Vagina (tissue), 2 donors: Measurements from ENCODE around the gene APOL1. TPM values are rescaled to one million over a fixed set of nuclear protein-coding genes. Genes with fewer than 3 reads are reported as not detected.
"Not testable (repeated sequence)": the region's sequence is repeated elsewhere in the genome, so short reads cannot be mapped to it uniquely, and the experiment has no call there.

Experiments
- DNase-seq, 2 donors: peaks; one replicate each; pipeline ENCODE4 v3.0.0-alpha.2; 2017; ENCODE audit errors: extremely low spot score in 2 of 2
- H3K27ac ChIP-seq: fragments of 200-600 bp; sonication (generic); one replicate; pipeline ENCODE4 v1.5.1; 2019
- H3K27me3 ChIP-seq: fragments of 200-600 bp; sonication (generic); one replicate; pipeline ENCODE4 v1.5.1; 2019
- H3K36me3 ChIP-seq, 2 donors: fragments of 200-600 bp; sonication (generic); one replicate each; pipeline ENCODE4 v1.5.1; 2017 to 2019
- H3K4me1 ChIP-seq: fragments of 200-600 bp; sonication (generic); one replicate; pipeline ENCODE4 v1.5.1; 2019
- H3K4me3 ChIP-seq, 2 donors: fragments of 200-600 bp; sonication (generic); 1 replicate in 1 of 2; 2 replicates in 1 of 2; pipeline ENCODE4 v1.5.1; 2016 to 2019
- H3K9me3 ChIP-seq: fragments of 200-600 bp; sonication (generic); one replicate; pipeline ENCODE4 v1.5.1; 2019
- POLR2A ChIP-seq, 2 donors: fragments of 450-650 bp; IDR thresholded peaks; one replicate each; pipeline ENCODE4 v1.6.1; 2017; ENCODE audit warnings: antibody characterized with exemption in 2 of 2, mild to moderate bottlenecking in 2 of 2, moderate library complexity in 2 of 2
- POLR2AphosphoS5 ChIP-seq, 2 donors: sonication (generic); formaldehyde crosslinking; IDR thresholded peaks; one replicate each; pipeline ENCODE4 v1.9.0; 2017; ENCODE audit warnings: antibody characterized with exemption in 2 of 2, mild to moderate bottlenecking in 2 of 2, low read depth in 1 of 2; ENCODE audit not compliant: insufficient read depth in 1 of 2
- intact Hi-C: fragments of 100-400 bp; cut with DNase I; formaldehyde crosslinking; loops from one replicate; pipeline ENCODE4 v1.15.1; 2023
- total RNA-seq: library from RNA; depleted of rRNA; stranded (reverse); fragments of >200 nt; gene quantifications from one replicate; pipeline ENCODE4 v1.2.3, GENCODE V29; 2016
- TF ChIP-seq, protein P1 (sequence below), 3 experiments: fragments of 450-650 bp in 2 of 3; fragments of 200-600 bp in 1 of 3; sonication (generic) in 1 of 3; IDR thresholded peaks; one replicate each; pipeline ENCODE4 v1.5.1; 2017 to 2019; ENCODE audit warnings: antibody characterized with exemption in 3 of 3, mild to moderate bottlenecking in 2 of 3, moderate library complexity in 2 of 3

Gene APOL1
- total RNA-seq, 1 donor from 2014 or later = 28.5 TPM

DNA sequence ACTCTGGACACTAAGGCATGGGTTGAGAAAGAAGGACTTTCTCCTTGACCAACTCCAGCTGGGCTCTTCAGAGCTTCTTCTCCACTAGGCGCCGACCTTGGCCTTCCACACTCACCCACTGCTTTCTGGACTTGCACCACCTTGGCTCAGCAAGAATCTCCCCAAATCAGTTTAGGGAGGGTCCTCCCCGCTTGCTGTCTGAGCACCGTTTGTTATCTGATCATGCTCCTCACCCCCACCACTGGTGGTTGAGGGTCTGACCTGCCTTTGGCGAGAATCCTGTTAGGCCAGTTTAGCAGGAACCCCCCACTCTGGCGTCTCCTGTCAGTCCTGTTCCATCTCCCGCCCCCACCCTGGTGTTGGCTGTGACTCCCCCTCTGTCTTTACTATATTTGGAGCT, 24.0 kb upstream of the APOL1 start:
- DNase-seq = peak; percentile 70 to 75
- no peak for TF ChIP-seq POLR2A (IDR thresholded peaks at IDR 0.05)
- no peak for TF ChIP-seq POLR2AphosphoS5 (IDR thresholded peaks at IDR 0.05; ENCODE audit: insufficient read depth in 1 of 2, low read depth in 1 of 2)
- TF ChIP-seq, protein P1, sequence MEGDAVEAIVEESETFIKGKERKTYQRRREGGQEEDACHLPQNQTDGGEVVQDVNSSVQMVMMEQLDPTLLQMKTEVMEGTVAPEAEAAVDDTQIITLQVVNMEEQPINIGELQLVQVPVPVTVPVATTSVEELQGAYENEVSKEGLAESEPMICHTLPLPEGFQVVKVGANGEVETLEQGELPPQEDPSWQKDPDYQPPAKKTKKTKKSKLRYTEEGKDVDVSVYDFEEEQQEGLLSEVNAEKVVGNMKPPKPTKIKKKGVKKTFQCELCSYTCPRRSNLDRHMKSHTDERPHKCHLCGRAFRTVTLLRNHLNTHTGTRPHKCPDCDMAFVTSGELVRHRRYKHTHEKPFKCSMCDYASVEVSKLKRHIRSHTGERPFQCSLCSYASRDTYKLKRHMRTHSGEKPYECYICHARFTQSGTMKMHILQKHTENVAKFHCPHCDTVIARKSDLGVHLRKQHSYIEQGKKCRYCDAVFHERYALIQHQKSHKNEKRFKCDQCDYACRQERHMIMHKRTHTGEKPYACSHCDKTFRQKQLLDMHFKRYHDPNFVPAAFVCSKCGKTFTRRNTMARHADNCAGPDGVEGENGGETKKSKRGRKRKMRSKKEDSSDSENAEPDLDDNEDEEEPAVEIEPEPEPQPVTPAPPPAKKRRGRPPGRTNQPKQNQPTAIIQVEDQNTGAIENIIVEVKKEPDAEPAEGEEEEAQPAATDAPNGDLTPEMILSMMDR (IDR thresholded peaks at IDR 0.05) = no peak
- Histone ChIP-seq H3K27ac (no peak overlapping the region), H3K27me3 (no peaks in the 10 kb centered on the region), H3K4me1 (no peaks in the 10 kb centered on the region), H3K36me3 (peaks cover 0 to 57% of the 10 kb centered on the region in 2 donors), H3K9me3 (no peaks in the 10 kb centered on the region), H3K4me3 (no peak overlapping the region)
- intact Hi-C loops = no loop called here

DNA sequence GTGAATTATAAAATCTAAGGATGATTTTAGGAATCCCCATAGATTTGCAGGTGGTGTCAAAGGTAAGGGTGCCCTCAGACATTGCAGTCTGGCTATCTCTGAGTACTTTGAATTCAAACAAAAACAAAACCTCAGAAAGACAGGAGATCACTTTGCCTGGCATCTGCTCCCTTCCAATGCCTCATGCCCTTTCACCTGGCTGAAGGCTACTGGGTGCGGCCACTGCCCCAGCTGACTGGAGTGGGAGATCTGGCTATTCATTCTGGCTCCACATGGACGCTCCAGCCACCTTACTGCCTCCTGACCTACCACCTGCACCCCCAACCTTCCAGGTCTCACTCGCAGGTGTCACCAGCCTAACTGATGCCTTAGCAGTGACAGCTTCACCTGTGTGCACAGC, 23.3 kb upstream of the APOL1 start:
- H3K4me3 ChIP-seq, H3K27ac ChIP-seq, H3K9me3 ChIP-seq, H3K4me1 ChIP-seq, H3K27me3 ChIP-seq, intact Hi-C loops: not testable (repeated sequence)
- H3K36me3 ChIP-seq = peaks cover 0 to 57% of the 10 kb centered on the region in 2 donors
- DNase-seq = peak in 1 of 2 donors; percentile 2

DNA sequence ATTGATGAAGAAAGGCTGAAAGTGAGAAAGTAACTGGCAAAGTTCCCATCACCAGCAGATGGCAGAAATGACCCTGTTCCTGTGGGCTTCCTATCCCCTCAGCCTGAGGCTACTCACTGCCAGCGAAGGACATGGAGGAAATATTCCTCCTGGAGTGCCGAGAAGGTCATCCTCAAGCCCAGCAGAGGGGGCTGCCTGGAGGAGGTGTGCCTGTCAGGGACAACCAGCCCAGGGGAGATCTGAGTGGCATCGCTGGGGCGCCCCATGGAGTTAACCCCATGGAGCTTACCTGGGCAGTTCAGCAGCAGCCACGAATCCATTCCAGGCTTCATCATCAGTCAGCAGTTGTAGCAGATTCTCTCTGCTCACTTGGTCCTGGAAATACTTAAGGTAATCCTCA, 21.9 kb upstream of the APOL1 start:
- DNase-seq = peak; percentile 40 to 74
- peaks cover 0 to 57% of the 10 kb centered on the region in 2 donors for H3K36me3 ChIP-seq
- intact Hi-C loops, H3K4me3 ChIP-seq, H3K27me3 ChIP-seq, H3K9me3 ChIP-seq, H3K27ac ChIP-seq: not testable (repeated sequence)
- peaks cover 13% of the 10 kb centered on the region for H3K4me1 ChIP-seq

DNA sequence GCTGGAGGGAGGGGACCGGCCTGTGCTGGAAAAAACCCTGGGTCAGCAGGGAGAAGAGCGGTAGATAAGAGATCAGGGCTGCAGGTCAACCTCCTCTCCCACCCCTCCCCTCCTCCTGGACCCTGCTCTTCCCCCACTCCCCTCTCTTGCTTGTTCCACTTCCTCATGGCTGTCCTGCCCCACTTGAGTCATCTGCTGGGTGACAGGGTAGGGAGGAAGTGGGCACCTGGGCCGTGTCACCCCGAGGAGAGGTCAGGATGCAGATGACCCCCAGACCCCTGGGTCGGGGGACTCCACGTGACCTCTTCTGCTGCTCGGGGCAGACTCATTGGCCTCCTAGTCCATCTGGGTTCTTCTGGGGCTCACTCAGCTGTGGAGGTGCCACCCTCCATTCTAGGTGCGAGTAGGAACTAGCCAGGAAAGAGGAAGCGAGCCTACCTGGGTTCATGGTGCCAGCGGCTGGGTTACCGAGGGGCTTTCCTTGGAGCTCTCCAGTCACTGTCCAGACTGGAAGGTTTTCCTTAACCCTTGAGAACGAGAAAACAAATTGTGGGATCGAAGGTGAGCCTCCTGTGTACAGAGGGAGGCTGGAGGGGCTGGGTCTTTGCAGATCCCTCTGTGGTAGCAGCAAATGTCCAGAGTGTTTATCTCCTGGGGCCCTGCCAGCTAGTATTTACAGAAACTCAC, 20.1 kb upstream of the APOL1 start:
- intact Hi-C loops = no loop called here
- Histone ChIP-seq H3K36me3 (peaks cover 0 to 49% of the 10 kb centered on the region in 2 donors), H3K9me3 (no peaks in the 10 kb centered on the region), H3K4me1 (peaks cover 31% of the 10 kb centered on the region), H3K4me3 (no peak overlapping the region), H3K27me3 (no peaks in the 10 kb centered on the region), H3K27ac (no peak overlapping the region)
- TF ChIP-seq, protein P1 (IDR thresholded peaks at IDR 0.05) = no peak
- TF ChIP-seq POLR2AphosphoS5 (IDR thresholded peaks at IDR 0.05; ENCODE audit: insufficient read depth in 1 of 2, low read depth in 1 of 2) (no peak), POLR2A (IDR thresholded peaks at IDR 0.05) (no peak)
- peak; percentile 77 to 84 for DNase-seq

DNA sequence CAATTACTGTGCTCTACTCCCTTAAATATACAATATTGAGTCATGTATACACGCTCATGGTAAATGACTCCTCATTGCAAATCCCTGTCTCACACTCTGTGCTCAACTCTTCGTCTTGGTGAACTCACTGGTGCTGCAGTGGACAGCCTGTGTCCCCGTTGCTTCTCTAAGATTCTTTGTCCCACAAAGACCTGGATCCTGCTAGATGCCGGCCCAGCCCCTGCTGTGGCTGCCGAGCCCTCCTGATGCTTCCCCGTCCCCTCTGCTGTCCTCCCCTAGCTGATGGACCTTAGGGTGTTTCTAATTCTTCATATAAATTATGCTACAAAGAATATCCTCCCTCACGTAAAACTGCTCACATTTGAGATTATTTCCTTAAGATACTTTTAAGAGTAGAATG, 19.1 kb upstream of the APOL1 start:
- no peaks in the 10 kb centered on the region for H3K27me3 ChIP-seq
- peak; percentile 62 to 89 for DNase-seq
- intact Hi-C loops = no loop called here
- H3K4me1 ChIP-seq = peaks cover 40% of the 10 kb centered on the region
- TF ChIP-seq, protein P1 (IDR thresholded peaks at IDR 0.05) = no peak
- no peak for TF ChIP-seq POLR2A (IDR thresholded peaks at IDR 0.05)
- no peak for TF ChIP-seq POLR2AphosphoS5 (IDR thresholded peaks at IDR 0.05; ENCODE audit: insufficient read depth in 1 of 2, low read depth in 1 of 2)
- H3K27ac ChIP-seq = no peak overlapping the region
- no peak overlapping the region for H3K4me3 ChIP-seq
- H3K9me3 ChIP-seq = no peaks in the 10 kb centered on the region
- H3K36me3 ChIP-seq = peaks cover 0 to 42% of the 10 kb centered on the region in 2 donors

DNA sequence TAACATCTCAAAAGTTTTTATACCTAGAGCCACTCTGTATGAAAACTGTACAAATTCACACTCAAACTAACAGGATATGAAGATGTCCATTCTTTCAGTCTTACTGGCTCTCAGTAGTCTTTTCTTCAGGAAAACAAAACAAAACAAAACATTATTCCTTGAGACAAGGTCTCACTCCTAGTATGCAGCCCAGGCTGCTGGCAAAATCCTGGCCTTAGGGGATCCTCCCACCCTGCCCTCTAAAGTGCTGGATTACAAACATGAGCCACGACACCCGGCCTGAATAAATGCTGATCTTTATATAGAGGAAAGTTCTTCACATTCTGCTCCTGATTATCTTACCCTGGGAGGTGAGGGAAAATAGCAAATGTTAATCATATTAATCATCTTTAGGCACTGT, 18.7 kb upstream of the APOL1 start:
- Histone ChIP-seq H3K36me3 (peaks cover 0 to 39% of the 10 kb centered on the region in 2 donors), H3K27ac (no peak overlapping the region), H3K9me3 (no peaks in the 10 kb centered on the region), H3K27me3 (no peaks in the 10 kb centered on the region), H3K4me1 (peaks cover 42% of the 10 kb centered on the region), H3K4me3 (no peak overlapping the region)
- TF ChIP-seq POLR2A (IDR thresholded peaks at IDR 0.05) = no peak
- TF ChIP-seq, protein P1 (IDR thresholded peaks at IDR 0.05) = no peak
- TF ChIP-seq POLR2AphosphoS5 (IDR thresholded peaks at IDR 0.05; ENCODE audit: insufficient read depth in 1 of 2, low read depth in 1 of 2) = no peak
- DNase-seq = no peak
- intact Hi-C loops = no loop called here
